Liver (tissue), 9 donors: ENCODE measurements around the gene DGCR6L. TPM values are rescaled to one million over a fixed set of nuclear protein-coding genes. Genes with fewer than 3 reads are reported as not detected.
"Not testable (repeated sequence)": the region's sequence is repeated elsewhere in the genome, so short reads cannot be mapped to it uniquely, and the experiment has no call there.

ENCODE experiments used
- DNase-seq: peaks from one replicate; pipeline ENCODE4 v3.0.0-alpha.2; 2017; ENCODE audit warnings: low spot score
- H3K27ac ChIP-seq, 2 donors: one replicate each; pipeline ENCODE4 v1.7.0; 2013; ENCODE audit warnings: inconsistent platforms in 2 of 2, low read length in 2 of 2, control low read depth in 1 of 2, low read depth in 1 of 2, mild to moderate bottlenecking in 1 of 2
- H3K27me3 ChIP-seq, 4 donors: one replicate each; pipeline versions ENCODE4 v1.6.1 to v1.7.0; 2013; ENCODE audit warnings: low read length in 3 of 4, inconsistent platforms in 1 of 4, mild to moderate bottlenecking in 1 of 4, moderate library complexity in 1 of 4; ENCODE audit not compliant: control insufficient read depth in 4 of 4, insufficient read depth in 4 of 4
- H3K36me3 ChIP-seq, 4 donors: one replicate each; pipeline versions ENCODE4 v1.6.1 to v1.7.0; 2013; ENCODE audit warnings: low read length in 3 of 4, mild to moderate bottlenecking in 3 of 4, low read depth in 1 of 4, moderate library complexity in 1 of 4; ENCODE audit not compliant: control insufficient read depth in 4 of 4, insufficient read depth in 3 of 4
- H3K4me1 ChIP-seq, 4 donors: one replicate each; pipeline versions ENCODE4 v1.6.1 to v1.7.0; 2013; ENCODE audit warnings: low read length in 3 of 4, mild to moderate bottlenecking in 3 of 4, moderate library complexity in 1 of 4; ENCODE audit not compliant: control insufficient read depth in 4 of 4, insufficient read depth in 4 of 4
- H3K4me3 ChIP-seq, 3 donors: one replicate each; pipeline versions ENCODE4 v1.6.1 to v1.7.0; 2013; ENCODE audit warnings: low read length in 3 of 3, control low read depth in 1 of 3, low read depth in 1 of 3, mild to moderate bottlenecking in 1 of 3
- H3K9ac ChIP-seq, 2 donors: one replicate each; pipeline ENCODE4 v1.7.0; 2013; ENCODE audit warnings: low read length in 2 of 2, mild to moderate bottlenecking in 2 of 2, moderate library complexity in 2 of 2, control low read depth in 1 of 2, low read depth in 1 of 2
- H3K9me3 ChIP-seq, 4 donors: one replicate each; pipeline versions ENCODE4 v1.6.1 to v1.7.0; 2013; ENCODE audit warnings: low read length in 3 of 4; ENCODE audit not compliant: control insufficient read depth in 4 of 4
- CTCF ChIP-seq: fragments of 150-350 bp; IDR thresholded peaks from 2 replicates; pipeline ENCODE4 v1.5.1; 2017; ENCODE audit warnings: improper control_type of control experiment, low read depth, low read length; ENCODE audit not compliant: missing input control
- EGR1 ChIP-seq, 2 donors: IDR thresholded peaks; 2 replicates each; pipeline ENCODE4 v1.6.1; 2016 to 2018; ENCODE audit warnings: antibody characterized with exemption in 2 of 2, low read depth in 2 of 2
- FOXA2 ChIP-seq: IDR thresholded peaks from 2 replicates; pipeline ENCODE4 v1.6.1; 2016; ENCODE audit warnings: antibody characterized with exemption
- HNF4A ChIP-seq, 2 donors: conservative IDR thresholded peaks; 2 replicates each; pipeline ENCODE4 v1.6.1; 2016; ENCODE audit warnings: antibody characterized with exemption in 2 of 2, mild to moderate bottlenecking in 2 of 2
- RAD21 ChIP-seq, 2 donors: IDR thresholded peaks; 2 replicates each; pipeline ENCODE4 v1.6.1; 2016; ENCODE audit warnings: antibody characterized with exemption in 2 of 2, mild to moderate bottlenecking in 2 of 2
- TAF1 ChIP-seq: conservative IDR thresholded peaks from 2 replicates; pipeline ENCODE4 v1.6.1; 2016; ENCODE audit warnings: antibody characterized with exemption, mild to moderate bottlenecking
- WGBS: extraction: QIAGEN DNeasy Blood & Tissue Kit; methylation state at CpG from one replicate; pipeline ENCODE4 v1.1.7; 2013; 5-methylcytosine and 5-hydroxymethylcytosine counted together
- polyA plus RNA-seq, 2 donors: library from polyadenylated mRNA; stranded (reverse) in 1 of 2; unstranded in 1 of 2; fragments of 200-250 nt in 1 of 2; fragments of >200 nt in 1 of 2; fragmentation: Nextera tagmentation in 1 of 2; extraction: Ambion mirVana in 1 of 2; gene quantifications; one replicate each; pipeline versions ENCODE4 v1.2.1 to v1.2.3, GENCODE V29; 2013 to 2015
- total RNA-seq, 2 donors: library from RNA; depleted of rRNA; stranded (reverse); fragments of >200 nt; gene quantifications; one replicate each; pipeline ENCODE4 v1.2.3, GENCODE V29; 2014
- donor health status: healthy.
- donor health status: healthy.
- donor health status: healthy.
- donor health status: healthy.
- donor health status: healthy.

The DGCR6L gene
- total and polyA plus RNA-seq, 4 donors = 40.7 to 105 (median 73.5) TPM

- H3K36me3 ChIP-seq, H3K27ac ChIP-seq, DNase-seq, H3K4me3 ChIP-seq, H3K27me3 ChIP-seq, H3K9ac ChIP-seq, H3K9me3 ChIP-seq: not testable (repeated sequence)
- TF ChIP-seq HNF4A (conservative IDR thresholded peaks at IDR 0.05) = peak in 1 of 2 donors; percentile 3
- peak; percentile 6 for TF ChIP-seq CTCF
- TF ChIP-seq RAD21 (IDR thresholded peaks at IDR 0.05) = peak in 1 of 2 donors; percentile 29
- WGBS = 70% methylated on average over 23 of the region's 23 CpGs
- peaks cover 6 to 25% (median 18%) of the 10 kb centered on the region in 4 donors for H3K4me1 ChIP-seq
Observed at GRCh38 chr22:20270190-20271113, 49.4 kb downstream of the DGCR6L start.

GRCh38 chr22:20269673-20270072 is 50.2 kb downstream of the DGCR6L start:
- not testable (repeated sequence) for H3K27me3 ChIP-seq, H3K4me3 ChIP-seq, H3K9ac ChIP-seq, H3K9me3 ChIP-seq, DNase-seq, H3K27ac ChIP-seq, H3K36me3 ChIP-seq
- H3K4me1 ChIP-seq = peaks cover 6 to 32% (median 24%) of the 10 kb centered on the region in 4 donors
- 91% methylated on average over 8 of the region's 8 CpGs for WGBS

GRCh38 chr22:20269201-20269600 is 50.7 kb downstream of the DGCR6L start:
- 91% methylated on average over 4 of the region's 4 CpGs for WGBS
- not testable (repeated sequence) for DNase-seq, H3K27me3 ChIP-seq, H3K9me3 ChIP-seq, H3K36me3 ChIP-seq, H3K9ac ChIP-seq, H3K4me3 ChIP-seq, H3K27ac ChIP-seq
- H3K4me1 ChIP-seq = peaks cover 6 to 36% (median 27%) of the 10 kb centered on the region in 4 donors

GRCh38 chr22:20268279-20269012 is 51.4 kb downstream of the DGCR6L start, which contains the start of gene RTN4R:
Gene RTN4R (minus strand): TSS chr22:20268318. CDS start chr22:20268092, 226 bp downstream.
- Histone ChIP-seq H3K9me3 (no peaks in the 10 kb centered on the region), H3K27ac (no peak within 1 kb of the TSS), H3K27me3 (no peaks in the 10 kb centered on the region), H3K4me1 (peaks cover 6 to 36% (median 27%) of the 10 kb centered on the region in 4 donors), H3K4me3 (peak within 1 kb of the TSS in 2 of 3 donors; percentile 46 to 84), H3K36me3 (no peaks in the 10 kb centered on the region), H3K9ac (no peak within 1 kb of the TSS)
- peak in 1 of 2 donors; percentile 65 for TF ChIP-seq RAD21 (IDR thresholded peaks at IDR 0.05)
- TF ChIP-seq TAF1 = no peak
- no peak for TF ChIP-seq FOXA2
- peak; percentile 84 for TF ChIP-seq CTCF
- no peak for TF ChIP-seq EGR1 (IDR thresholded peaks at IDR 0.05; ENCODE audit: low read depth in 2 of 2)
- 18% methylated on average over 58 of the region's 58 CpGs for WGBS
- peak; percentile 69 for DNase-seq
